AG08395 (cell line): ENCODE measurements around the gene PDS5B.
"Not testable (repeated sequence)": the region's sequence is repeated elsewhere in the genome, so short reads cannot be mapped to it uniquely, and the experiment has no call there.

Experiments used
- DNase-seq: peaks from one replicate; pipeline ENCODE4 v3.0.0; 2012; ENCODE audit warnings: mixed read lengths, low spot score

The PDS5B gene

DNA sequence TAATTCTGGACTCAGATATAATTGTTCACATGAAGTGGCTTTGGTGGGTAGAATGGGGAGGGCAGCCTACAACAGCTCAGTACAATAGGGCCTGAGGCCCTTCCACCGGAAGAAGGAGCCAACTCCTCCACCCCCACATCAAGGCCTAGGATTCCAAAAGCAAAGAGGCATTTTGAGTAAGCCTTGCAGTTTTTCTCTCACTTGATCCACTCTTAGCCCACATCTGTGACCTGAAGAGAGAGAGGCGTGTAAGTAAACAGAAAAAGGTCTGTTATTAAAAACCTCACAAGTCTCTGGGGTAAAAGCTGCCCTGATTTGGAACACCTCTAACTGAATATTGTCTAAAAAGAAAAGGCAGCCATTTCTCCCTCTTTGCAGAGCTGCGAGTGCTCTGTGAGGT, 215.9 kb downstream of the PDS5B start:
- DNase-seq: no peak

DNA sequence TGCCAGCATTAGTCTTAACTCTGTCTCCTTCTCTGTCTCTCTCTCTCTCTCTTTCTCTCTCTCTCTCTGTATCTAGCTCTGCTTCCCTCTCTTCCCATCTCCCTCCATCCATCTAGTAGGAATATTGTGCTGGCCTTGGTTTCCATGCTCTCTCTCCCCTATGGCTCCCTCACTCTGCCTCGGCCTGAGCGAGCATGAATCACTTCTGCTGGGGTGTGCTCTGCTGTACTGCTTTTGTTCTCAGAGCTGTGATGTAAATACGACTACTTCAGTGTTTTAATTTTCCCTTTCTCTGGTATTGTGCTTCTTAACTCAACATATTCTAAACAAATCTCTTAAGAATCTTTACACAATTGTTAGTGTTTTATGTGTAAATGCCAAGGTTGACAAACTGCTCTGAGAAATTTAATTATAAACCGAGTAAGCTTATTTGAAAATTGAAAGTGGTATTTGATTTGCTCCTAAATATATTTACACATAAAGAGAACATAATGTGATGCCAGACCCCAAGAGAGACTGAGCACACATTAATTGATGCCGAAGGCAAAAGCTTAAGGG, 218.5 kb downstream of the PDS5B start:
- no peak for DNase-seq

DNA sequence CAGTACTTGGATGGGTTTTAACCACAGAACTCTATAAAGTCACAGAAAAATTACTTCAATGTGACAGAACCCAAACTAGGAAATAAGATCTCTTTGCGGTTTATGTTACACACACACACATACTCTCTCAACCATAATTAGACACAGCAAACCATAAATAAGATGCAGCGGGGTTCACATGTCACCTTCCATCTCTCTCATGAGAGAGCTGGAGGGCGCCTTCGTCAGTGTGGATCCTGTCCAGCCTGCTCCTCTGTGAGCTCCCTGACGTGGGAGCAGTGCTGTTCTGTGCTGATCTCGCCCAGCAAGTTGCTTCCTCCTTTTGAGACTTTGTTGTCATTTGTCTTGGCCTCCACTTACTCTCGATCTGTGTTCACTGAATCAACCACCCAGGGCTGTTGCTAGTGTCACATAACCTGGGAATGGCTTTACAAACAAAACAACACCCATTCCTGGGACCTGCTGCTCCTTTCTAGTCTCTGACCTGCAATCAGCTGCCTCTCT, 225.1 kb downstream of the PDS5B start:
- peak; percentile 57 for DNase-seq

DNA sequence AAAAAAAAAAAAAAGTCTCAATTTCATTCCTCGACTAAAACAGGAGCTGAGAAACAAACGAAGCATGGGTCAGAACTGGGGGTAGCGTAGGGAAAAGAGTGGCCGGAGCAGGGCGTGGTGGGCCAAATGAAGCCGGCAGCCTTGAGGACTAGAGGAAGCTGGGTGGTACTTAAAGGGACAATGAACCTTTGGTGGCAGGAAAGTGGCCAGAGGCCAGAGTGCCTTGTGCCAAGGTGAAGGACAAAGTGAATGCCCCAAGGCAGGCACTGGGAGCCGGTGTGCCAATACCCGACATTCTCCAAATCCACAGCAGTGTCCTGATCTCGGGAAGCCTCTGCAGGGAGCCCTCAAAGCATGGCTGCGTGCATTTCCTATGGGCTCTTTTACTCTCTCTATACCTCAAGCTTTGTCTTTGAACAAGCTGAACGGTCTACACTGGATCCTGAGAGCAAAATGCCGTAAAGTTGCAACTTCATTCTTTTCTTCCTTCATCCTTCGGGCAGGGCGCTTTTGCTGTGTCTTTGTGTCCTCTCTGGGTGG, 235.0 kb downstream of the PDS5B start:
- no peak for DNase-seq

DNA sequence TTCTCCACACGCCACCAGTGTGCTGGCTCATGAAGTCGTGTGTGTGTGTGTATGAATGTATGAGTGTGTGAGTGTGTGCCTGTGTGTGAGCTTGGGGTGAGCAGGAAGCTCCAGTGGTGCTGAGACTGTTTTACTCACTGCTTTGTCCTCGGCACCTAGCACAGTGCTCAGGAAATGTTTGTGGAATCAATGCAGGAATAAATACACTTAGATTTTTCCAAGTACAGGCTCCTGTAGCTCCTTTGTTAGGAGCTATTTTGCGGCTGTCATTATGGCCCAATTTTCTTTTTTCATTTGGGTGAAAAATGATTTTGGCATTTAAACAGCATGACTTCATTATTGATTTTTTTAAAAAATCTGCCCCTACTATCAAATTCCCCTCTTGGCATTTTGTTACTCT, 236.5 kb downstream of the PDS5B start:
- DNase-seq: no peak

DNA sequence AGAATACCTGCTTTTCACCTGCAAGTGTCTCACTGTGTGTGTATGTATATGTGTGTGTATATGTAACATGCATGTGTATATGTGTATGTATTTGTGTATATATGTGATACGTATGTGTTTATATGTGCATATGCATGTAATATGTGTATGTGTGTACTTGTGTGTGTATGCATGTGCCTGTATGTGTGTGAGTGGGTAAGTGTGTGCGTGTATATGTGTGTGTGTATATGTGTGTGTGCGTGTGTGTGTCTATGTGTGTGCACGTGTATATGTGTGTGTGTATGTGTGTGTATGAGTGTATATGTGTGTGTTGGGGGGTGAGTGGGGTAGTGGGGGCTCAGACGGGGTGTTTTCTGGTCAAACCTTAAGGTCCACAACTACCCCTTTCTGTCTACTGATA, 237.3 kb downstream of the PDS5B start:
- no peak for DNase-seq

DNA sequence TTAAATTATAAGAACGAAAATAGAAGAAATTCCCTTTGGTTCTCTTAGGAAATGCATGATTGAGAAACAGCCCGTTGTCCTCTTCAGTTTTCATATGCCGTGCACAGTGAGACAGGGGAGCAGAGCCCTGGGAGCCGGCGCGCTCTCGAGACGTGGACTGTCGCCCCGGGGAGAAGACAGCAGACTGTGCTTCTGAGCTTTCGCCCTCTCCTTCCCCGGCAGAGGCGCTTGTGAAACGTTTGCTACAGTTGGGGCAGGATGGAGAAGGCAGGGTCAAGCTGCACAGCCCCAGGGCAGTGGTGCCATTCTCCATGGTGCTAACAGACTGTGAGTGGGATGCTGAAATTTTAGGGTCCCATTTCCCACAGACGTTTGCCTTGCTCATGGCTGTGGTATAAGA, 237.8 kb downstream of the PDS5B start:
- no peak for DNase-seq

DNA sequence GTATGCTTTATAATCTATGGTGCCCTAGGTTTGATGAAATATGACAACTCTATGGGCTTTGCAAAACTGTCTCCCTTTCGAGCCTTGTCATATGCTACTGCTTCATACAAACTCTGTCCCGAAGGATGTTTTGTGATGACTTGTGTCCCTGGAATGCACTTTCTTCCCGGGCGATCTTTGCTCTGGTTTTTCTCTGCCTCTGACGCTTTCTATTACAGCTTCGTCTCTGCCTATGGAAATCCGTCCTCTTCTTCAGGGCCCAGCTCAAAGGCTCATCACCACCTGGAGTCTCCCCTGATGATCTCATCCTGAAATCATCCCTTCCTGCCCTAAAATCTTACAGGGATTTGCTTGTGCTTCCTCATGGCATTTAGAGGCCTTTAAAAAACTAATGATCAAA, 238.4 kb downstream of the PDS5B start:
- peak; percentile 77 for DNase-seq

DNA sequence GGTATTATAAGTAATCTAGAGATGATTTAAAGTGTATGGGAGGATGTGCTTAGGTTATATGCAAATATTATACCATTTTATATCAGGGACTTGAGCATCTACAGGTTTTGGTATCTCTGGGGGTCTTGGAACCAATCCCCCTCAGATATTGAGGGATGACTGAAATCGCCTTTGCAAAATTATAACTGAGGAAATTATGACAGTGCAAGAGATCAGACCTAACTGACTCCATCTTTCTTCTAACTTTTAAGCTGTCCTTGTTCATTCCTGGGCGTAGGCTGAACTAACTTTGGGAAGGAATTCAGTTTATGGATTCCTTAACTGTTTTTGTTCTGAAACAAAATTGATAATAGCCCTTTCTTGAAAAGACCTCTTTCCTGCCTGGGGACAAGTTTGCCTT, 239.2 kb downstream of the PDS5B start:
- DNase-seq: no peak

DNA sequence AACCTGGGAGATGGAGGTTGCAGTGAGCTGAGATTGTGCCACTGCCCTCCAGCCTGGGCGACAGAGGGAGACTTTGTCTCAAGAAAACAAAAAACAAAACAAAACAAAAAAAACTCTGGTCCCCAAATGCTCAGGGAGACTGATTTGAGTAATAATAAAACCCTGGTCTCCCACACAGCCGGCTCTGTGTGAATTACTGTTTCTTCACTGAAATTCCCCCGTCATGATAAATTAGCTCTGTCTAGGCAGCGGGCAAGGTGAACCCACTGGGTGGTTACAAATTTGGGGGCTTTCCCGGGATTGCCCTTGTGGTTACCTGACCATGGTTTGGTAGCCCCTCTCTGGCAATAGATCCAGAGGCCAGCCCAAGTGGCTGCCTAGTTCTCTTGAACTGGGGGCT, 240.1 kb downstream of the PDS5B start:
- DNase-seq: not testable (repeated sequence)
